SK-N-SH treated with all-trans-retinoic acid at 6 μM for 48 hours (cell line): Measurements from ENCODE around the gene UBASH3A.

Source experiments
- ATAC-seq: fragments of 200-7000 bp; cut with Tn5 transposase; 3 replicates; pipeline ENCODE4 v1.9.1; 2020; ENCODE audit warnings: mild to moderate bottlenecking, moderate library complexity
- ARNTL ChIP-seq: fragments of 450-650 bp; formaldehyde crosslinking; IDR thresholded peaks from 2 replicates; pipeline ENCODE4 v1.5.0; 2020; ENCODE audit warnings: low read depth, mild to moderate bottlenecking, moderate library complexity, borderline replicate concordance
- BACH2 ChIP-seq: fragments of 250-450 bp; sonication (Bioruptor Pico); IDR thresholded peaks from 2 replicates; pipeline ENCODE4 v1.9.0; 2021; ENCODE audit warnings: mild to moderate bottlenecking, borderline replicate concordance
- CSDC2 ChIP-seq: fragments of 250-450 bp; sonication (Bioruptor Pico); IDR thresholded peaks from 2 replicates; pipeline ENCODE4 v1.5.0; 2020; ENCODE audit warnings: mild to moderate bottlenecking, moderate library complexity
- ESRRG ChIP-seq: fragments of 250-450 bp; sonication (Bioruptor Pico); IDR thresholded peaks from 2 replicates; pipeline ENCODE4 v1.6.1; 2021; ENCODE audit warnings: mild to moderate bottlenecking
- GLIS3 ChIP-seq: fragments of 250-450 bp; sonication (Bioruptor Pico); IDR thresholded peaks from 2 replicates; pipeline ENCODE4 v1.5.0; 2020; ENCODE audit warnings: mild to moderate bottlenecking, moderate library complexity
- ISL1 ChIP-seq: fragments of 250-450 bp; sonication (Bioruptor Pico); IDR thresholded peaks from 2 replicates; pipeline ENCODE4 v2.1.2; 2022; ENCODE audit warnings: mild to moderate bottlenecking, moderate library complexity
- OSR1 ChIP-seq: fragments of 250-450 bp; sonication (Bioruptor Pico); IDR thresholded peaks from 2 replicates; pipeline ENCODE4 v1.8.0; 2022; ENCODE audit warnings: moderate library complexity, mild to moderate bottlenecking, inconsistent platforms
- RARB ChIP-seq: fragments of 250-450 bp; sonication (Bioruptor Pico); IDR thresholded peaks from 2 replicates; pipeline ENCODE4 v1.8.0; 2021; ENCODE audit warnings: mild to moderate bottlenecking, moderate library complexity
- SNAI2 ChIP-seq: fragments of 250-450 bp; sonication (Bioruptor Pico); IDR thresholded peaks from 2 replicates; pipeline ENCODE4 v1.5.0; 2020; ENCODE audit warnings: mild to moderate bottlenecking, moderate library complexity
- ZC3H10 ChIP-seq: fragments of 250-450 bp; sonication (Bioruptor Pico); IDR thresholded peaks from 2 replicates; pipeline ENCODE4 v1.5.1; 2021; ENCODE audit warnings: mild to moderate bottlenecking, moderate library complexity
- ZFP3 ChIP-seq: fragments of 250-450 bp; sonication (Bioruptor Pico); IDR thresholded peaks from 2 replicates; pipeline ENCODE4 v1.5.0; 2020; ENCODE audit warnings: mild to moderate bottlenecking, moderate library complexity
- ZFP30 ChIP-seq: fragments of 450-650 bp; formaldehyde crosslinking; IDR thresholded peaks from 2 replicates; pipeline ENCODE4 v1.5.0; 2022; ENCODE audit warnings: mild to moderate bottlenecking, moderate library complexity
- ZNF565 ChIP-seq: fragments of 450-650 bp; formaldehyde crosslinking; conservative IDR thresholded peaks from 2 replicates; pipeline ENCODE4 v1.5.0; 2020; ENCODE audit warnings: low read depth, mild to moderate bottlenecking, moderate library complexity
- ZNF70 ChIP-seq: fragments of 450-650 bp; formaldehyde crosslinking; IDR thresholded peaks from 2 replicates; pipeline ENCODE4 v1.5.0; 2020; ENCODE audit warnings: mild to moderate bottlenecking, moderate library complexity
- ZNF8 ChIP-seq: fragments of 450-650 bp; formaldehyde crosslinking; IDR thresholded peaks from 2 replicates; pipeline ENCODE4 v1.5.0; 2020; ENCODE audit warnings: mild to moderate bottlenecking, moderate library complexity
- TF ChIP-seq, protein P1 (sequence below): fragments of 250-450 bp; sonication (Bioruptor Pico); IDR thresholded peaks from 2 replicates; pipeline ENCODE4 v1.8.0; 2020; ENCODE audit warnings: mild to moderate bottlenecking, moderate library complexity, borderline replicate concordance
- TF ChIP-seq, protein P2 (sequence below): fragments of 250-450 bp; sonication (Bioruptor Pico); IDR thresholded peaks from 2 replicates; pipeline ENCODE4 v1.5.1; 2020; ENCODE audit warnings: low read depth, mild to moderate bottlenecking, moderate library complexity
- TF ChIP-seq, protein P3 (sequence below): fragments of 250-450 bp; sonication (Bioruptor Pico); IDR thresholded peaks from 2 replicates; pipeline ENCODE4 v1.5.1; 2021; ENCODE audit warnings: mild to moderate bottlenecking, moderate library complexity
- TF ChIP-seq, protein P4 (sequence below): fragments of 250-450 bp; sonication (Bioruptor Pico); IDR thresholded peaks from 2 replicates; pipeline ENCODE4 v1.5.0; 2020; ENCODE audit warnings: mild to moderate bottlenecking, moderate library complexity

UBASH3A gene

DNA sequence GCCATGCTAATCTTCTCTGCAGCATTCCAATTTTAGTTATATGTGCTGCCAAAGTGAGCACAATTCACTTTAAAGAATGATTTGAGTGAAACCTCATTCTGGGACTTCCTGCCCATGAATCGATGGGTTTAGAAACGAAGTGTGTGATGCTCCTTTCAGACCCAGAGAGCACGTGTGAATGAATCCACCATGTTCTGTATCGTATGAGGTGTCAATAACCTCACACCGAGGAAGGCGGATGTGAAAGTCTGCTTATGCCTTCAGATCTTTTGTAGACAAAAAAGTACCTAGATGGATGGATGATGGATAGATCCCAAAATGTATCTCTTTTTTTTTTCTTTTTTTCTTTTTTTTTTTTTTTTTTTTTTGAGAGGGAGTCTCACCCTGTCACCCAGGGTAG, 13.8 kb downstream of the UBASH3A start (continued):
- TF ChIP-seq, protein P1, sequence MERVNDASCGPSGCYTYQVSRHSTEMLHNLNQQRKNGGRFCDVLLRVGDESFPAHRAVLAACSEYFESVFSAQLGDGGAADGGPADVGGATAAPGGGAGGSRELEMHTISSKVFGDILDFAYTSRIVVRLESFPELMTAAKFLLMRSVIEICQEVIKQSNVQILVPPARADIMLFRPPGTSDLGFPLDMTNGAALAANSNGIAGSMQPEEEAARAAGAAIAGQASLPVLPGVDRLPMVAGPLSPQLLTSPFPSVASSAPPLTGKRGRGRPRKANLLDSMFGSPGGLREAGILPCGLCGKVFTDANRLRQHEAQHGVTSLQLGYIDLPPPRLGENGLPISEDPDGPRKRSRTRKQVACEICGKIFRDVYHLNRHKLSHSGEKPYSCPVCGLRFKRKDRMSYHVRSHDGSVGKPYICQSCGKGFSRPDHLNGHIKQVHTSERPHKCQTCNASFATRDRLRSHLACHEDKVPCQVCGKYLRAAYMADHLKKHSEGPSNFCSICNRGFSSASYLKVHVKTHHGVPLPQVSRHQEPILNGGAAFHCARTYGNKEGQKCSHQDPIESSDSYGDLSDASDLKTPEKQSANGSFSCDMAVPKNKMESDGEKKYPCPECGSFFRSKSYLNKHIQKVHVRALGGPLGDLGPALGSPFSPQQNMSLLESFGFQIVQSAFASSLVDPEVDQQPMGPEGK (CRISPR knock-in tag), result no peak
- TF ChIP-seq ZFP30 (CRISPR knock-in tag) (no peak), RARB (CRISPR knock-in tag) (no peak), OSR1 (CRISPR knock-in tag) (no peak)

DNA sequence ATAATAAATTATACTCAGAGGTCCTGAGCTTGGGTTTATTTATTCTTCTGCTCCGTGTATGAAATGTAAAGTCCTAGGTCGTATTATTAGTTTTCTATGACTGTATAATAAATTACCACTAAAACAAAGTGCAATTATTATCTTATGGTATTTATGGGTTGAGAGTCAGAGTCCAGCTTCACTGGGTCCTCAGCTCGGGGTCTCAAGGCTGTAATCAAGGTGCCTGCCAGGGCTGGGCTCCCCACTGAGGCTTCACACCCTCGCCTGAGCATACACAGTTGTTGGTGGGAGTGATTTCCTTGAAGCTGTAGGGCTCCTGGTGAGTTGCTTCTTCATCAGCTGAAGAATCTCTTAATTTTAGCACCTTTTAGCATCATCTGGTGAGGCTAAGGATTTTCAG, 15.2 kb downstream of the UBASH3A start:
- no peak for TF ChIP-seq ZNF70 (CRISPR knock-in tag)
- no peak for TF ChIP-seq ZFP30 (CRISPR knock-in tag)
- no peak for TF ChIP-seq ESRRG
- no peak for TF ChIP-seq ZNF8 (CRISPR knock-in tag)
- no peak for TF ChIP-seq BACH2 (CRISPR knock-in tag)
- TF ChIP-seq ARNTL (CRISPR knock-in tag), result no peak
- no peak for TF ChIP-seq ZNF565 (CRISPR knock-in tag)
- no peak for TF ChIP-seq ZC3H10 (CRISPR knock-in tag)
- no peak for TF ChIP-seq ZFP3 (CRISPR knock-in tag)
- TF ChIP-seq, protein P2, sequence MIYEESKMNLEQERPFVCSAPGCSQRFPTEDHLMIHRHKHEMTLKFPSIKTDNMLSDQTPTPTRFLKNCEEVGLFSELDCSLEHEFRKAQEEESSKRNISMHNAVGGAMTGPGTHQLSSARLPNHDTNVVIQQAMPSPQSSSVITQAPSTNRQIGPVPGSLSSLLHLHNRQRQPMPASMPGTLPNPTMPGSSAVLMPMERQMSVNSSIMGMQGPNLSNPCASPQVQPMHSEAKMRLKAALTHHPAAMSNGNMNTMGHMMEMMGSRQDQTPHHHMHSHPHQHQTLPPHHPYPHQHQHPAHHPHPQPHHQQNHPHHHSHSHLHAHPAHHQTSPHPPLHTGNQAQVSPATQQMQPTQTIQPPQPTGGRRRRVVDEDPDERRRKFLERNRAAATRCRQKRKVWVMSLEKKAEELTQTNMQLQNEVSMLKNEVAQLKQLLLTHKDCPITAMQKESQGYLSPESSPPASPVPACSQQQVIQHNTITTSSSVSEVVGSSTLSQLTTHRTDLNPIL (CRISPR knock-in tag), result no peak
- TF ChIP-seq ISL1, result no peak
- TF ChIP-seq, protein P3, sequence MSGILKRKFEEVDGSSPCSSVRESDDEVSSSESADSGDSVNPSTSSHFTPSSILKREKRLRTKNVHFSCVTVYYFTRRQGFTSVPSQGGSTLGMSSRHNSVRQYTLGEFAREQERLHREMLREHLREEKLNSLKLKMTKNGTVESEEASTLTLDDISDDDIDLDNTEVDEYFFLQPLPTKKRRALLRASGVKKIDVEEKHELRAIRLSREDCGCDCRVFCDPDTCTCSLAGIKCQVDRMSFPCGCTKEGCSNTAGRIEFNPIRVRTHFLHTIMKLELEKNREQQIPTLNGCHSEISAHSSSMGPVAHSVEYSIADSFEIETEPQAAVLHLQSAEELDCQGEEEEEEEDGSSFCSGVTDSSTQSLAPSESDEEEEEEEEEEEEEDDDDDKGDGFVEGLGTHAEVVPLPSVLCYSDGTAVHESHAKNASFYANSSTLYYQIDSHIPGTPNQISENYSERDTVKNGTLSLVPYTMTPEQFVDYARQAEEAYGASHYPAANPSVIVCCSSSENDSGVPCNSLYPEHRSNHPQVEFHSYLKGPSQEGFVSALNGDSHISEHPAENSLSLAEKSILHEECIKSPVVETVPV (CRISPR knock-in tag), result no peak
- TF ChIP-seq GLIS3 (CRISPR knock-in tag), result no peak
- ATAC-seq, result no peak

DNA sequence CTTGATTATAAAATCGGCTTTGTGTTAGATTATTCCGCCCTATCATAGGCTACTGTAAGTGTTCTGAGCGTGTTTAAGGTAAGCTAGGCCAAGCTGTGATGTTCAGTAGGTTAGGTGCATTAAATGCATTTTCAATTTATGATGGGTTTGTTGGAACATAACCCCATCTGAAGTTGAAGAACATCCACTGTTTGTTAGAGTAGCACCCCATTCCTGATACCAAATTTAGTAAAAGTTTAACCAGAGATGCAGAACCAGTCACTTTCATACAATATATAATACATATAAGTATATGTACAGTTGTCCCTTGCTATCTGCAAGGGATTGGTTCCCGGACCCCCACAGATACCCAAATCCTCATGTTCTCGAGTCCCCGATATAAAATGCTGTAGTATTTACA, 16.1 kb downstream of the UBASH3A start:
- no peak for ATAC-seq
- no peak for TF ChIP-seq ISL1
- TF ChIP-seq ZNF70 (CRISPR knock-in tag), result no peak
- TF ChIP-seq, protein P2 (CRISPR knock-in tag), result no peak
- TF ChIP-seq ESRRG, result no peak
- no peak for TF ChIP-seq BACH2 (CRISPR knock-in tag)
- no peak for TF ChIP-seq ZNF565 (CRISPR knock-in tag)
- TF ChIP-seq, protein P4, sequence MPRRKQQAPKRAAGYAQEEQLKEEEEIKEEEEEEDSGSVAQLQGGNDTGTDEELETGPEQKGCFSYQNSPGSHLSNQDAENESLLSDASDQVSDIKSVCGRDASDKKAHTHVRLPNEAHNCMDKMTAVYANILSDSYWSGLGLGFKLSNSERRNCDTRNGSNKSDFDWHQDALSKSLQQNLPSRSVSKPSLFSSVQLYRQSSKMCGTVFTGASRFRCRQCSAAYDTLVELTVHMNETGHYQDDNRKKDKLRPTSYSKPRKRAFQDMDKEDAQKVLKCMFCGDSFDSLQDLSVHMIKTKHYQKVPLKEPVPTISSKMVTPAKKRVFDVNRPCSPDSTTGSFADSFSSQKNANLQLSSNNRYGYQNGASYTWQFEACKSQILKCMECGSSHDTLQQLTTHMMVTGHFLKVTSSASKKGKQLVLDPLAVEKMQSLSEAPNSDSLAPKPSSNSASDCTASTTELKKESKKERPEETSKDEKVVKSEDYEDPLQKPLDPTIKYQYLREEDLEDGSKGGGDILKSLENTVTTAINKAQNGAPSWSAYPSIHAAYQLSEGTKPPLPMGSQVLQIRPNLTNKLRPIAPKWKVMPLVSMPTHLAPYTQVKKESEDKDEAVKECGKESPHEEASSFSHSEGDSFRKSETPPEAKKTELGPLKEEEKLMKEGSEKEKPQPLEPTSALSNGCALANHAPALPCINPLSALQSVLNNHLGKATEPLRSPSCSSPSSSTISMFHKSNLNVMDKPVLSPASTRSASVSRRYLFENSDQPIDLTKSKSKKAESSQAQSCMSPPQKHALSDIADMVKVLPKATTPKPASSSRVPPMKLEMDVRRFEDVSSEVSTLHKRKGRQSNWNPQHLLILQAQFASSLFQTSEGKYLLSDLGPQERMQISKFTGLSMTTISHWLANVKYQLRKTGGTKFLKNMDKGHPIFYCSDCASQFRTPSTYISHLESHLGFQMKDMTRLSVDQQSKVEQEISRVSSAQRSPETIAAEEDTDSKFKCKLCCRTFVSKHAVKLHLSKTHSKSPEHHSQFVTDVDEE (CRISPR knock-in tag), result no peak
- TF ChIP-seq RARB (CRISPR knock-in tag), result no peak
- TF ChIP-seq OSR1 (CRISPR knock-in tag), result no peak
- TF ChIP-seq ZFP30 (CRISPR knock-in tag), result no peak
- TF ChIP-seq CSDC2 (CRISPR knock-in tag), result no peak
- no peak for TF ChIP-seq GLIS3 (CRISPR knock-in tag)
- TF ChIP-seq SNAI2 (CRISPR knock-in tag), result no peak
- no peak for TF ChIP-seq ZNF8 (CRISPR knock-in tag)
